HFF-Myc (cell line): ENCODE data around the gene GIPC1.

Experiments used
- DNase-seq: peaks from one replicate; pipeline ENCODE4 v3.0.0-alpha.2; 2011; ENCODE audit warnings: low read depth; ENCODE audit errors: extremely low read depth
- H3K4me3 ChIP-seq: replicated peaks from 2 replicates; pipeline ENCODE4 v1.5.1; 2011; ENCODE audit warnings: low read depth, mild to moderate bottlenecking, control low read depth, low read length
- TF ChIP-seq, protein P1 (sequence below): IDR thresholded peaks from 2 replicates; pipeline ENCODE4 v1.5.1; 2012; ENCODE audit warnings: mild to moderate bottlenecking, low read depth, low read length, control low read depth; ENCODE audit errors: missing control alignments

The GIPC1 gene

DNA sequence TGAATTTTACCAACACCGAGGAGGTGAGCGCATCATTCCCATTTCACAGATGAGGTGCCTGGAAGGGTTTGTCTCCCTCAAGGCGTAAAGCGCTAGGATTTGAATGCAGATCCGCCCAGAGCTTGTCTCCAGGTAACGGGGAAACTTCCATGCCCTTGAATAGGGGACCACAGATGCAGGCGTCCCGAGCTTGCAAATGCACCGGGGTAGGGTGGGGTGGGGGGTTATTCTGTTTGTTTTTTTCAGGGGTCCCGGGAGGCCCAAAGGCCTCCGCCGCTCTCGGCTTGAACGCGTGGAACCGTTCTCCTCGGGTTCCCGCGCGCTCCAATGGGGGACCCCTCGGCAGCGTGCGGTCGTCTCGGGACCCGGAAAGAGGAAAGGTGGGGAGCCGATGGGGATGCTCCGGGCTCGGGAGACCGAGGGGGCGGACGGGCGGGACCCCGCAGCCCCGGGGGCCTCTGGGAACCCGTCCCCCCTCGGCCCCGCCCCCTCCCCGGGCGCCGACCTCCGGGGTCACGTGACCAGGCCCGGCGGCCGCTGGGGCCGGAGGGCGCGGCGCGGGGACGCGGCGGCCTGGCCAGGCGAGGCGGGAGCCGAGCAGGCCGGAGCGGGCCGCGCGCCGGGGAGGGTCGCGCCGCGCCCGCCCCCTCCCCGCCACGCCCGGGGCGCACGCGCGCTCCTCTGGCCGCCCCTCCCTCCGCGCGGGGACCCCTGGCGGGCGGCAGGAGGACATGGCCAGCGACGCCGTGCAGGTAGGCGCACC is 63.0 kb downstream of the GIPC1 start, which contains the start of gene PKN1:
Gene PKN1, plus strand, starts transcription at position 516 of the 763 bp plus-strand sequence. Its CDS starts 216 bp downstream, at position 732.
- H3K4me3 ChIP-seq, result peak within 1 kb of the TSS; percentile 70
- no peak for DNase-seq
- TF ChIP-seq, protein P1, sequence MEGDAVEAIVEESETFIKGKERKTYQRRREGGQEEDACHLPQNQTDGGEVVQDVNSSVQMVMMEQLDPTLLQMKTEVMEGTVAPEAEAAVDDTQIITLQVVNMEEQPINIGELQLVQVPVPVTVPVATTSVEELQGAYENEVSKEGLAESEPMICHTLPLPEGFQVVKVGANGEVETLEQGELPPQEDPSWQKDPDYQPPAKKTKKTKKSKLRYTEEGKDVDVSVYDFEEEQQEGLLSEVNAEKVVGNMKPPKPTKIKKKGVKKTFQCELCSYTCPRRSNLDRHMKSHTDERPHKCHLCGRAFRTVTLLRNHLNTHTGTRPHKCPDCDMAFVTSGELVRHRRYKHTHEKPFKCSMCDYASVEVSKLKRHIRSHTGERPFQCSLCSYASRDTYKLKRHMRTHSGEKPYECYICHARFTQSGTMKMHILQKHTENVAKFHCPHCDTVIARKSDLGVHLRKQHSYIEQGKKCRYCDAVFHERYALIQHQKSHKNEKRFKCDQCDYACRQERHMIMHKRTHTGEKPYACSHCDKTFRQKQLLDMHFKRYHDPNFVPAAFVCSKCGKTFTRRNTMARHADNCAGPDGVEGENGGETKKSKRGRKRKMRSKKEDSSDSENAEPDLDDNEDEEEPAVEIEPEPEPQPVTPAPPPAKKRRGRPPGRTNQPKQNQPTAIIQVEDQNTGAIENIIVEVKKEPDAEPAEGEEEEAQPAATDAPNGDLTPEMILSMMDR, result no peak

DNA sequence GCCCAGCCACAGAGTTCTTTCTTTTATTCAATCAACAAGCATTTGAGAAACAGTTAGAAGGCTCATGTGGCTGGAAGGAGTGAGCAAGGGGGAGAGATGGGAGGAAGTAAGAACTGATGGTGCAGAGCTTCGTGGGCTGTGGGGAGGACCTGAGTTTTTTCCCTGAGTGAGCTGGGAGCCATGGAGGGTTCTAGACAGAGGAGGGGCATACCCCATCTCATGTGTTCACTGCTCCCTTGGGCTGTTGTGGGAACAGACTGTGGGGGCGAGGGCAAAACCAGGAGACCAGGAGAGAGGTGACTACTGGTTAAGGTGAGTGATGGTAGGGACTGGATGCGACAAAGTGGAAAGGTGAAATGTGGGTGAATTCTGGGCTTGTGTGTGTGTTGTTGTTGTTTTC is 65.2 kb downstream of the GIPC1 start:
- TF ChIP-seq, protein P1, result no peak
- DNase-seq, result no peak

DNA sequence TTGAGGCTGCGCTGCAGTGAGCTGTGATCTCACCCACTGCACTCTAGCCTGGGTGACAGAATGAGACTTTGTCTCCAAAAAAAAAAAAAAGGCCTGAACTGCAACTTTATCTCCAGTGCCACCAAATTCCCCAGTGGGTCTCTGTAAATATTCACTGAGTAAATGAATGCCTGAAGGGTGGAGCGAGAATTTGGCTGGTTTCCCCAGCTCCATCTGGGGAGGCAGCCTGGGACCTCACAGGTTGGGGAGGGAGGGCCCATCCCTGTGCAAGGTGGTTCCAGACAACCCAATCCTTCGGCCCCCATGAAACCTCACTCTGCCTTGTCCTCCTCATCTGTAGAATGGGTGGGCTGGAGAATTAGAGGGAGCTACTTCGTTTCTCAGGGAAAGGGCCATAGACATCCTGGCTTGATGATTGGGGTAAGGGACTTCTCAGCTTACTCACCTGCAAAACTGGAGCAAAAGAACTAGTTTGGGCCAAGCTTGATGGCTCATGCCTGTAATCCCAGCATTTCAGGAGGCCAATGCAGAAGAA is 67.0 kb downstream of the GIPC1 start:
- no peak for DNase-seq
- TF ChIP-seq, protein P1, result no peak
- H3K4me3 ChIP-seq, result no peak overlapping the region

More for the DNA sequence above, 65.2 kb downstream of the GIPC1 start:
- H3K4me3 ChIP-seq, result no peak overlapping the region
